Ascending aorta (tissue), 2 donors: ENCODE data around the gene ZNF839. TPM values are rescaled to one million over a fixed set of nuclear protein-coding genes. Genes with fewer than 3 reads are reported as not detected.
A peak's percentile ranks its signal among the peaks of the same experiment; 100 is the strongest.

ENCODE experiments used
- DNase-seq, 2 donors: peaks; one replicate each; pipeline ENCODE4 v3.0.0-alpha.2; 2019; ENCODE audit warnings: low spot score in 2 of 2
- H3K27ac ChIP-seq, 2 donors: fragments of 200-600 bp; sonication (generic); one replicate each; pipeline ENCODE4 v1.5.1; 2016 to 2017; ENCODE audit warnings: mild to moderate bottlenecking in 1 of 2
- H3K27me3 ChIP-seq: fragments of 200-600 bp; sonication (generic); one replicate; pipeline ENCODE4 v1.5.1; 2017
- H3K36me3 ChIP-seq, 2 donors: fragments of 200-600 bp; sonication (generic); one replicate each; pipeline ENCODE4 v1.5.1; 2016
- H3K4me1 ChIP-seq, 2 donors: fragments of 200-600 bp; sonication (generic); one replicate each; pipeline ENCODE4 v1.5.1; 2016 to 2017; ENCODE audit warnings: mild to moderate bottlenecking in 1 of 2
- H3K4me3 ChIP-seq, 2 donors: fragments of 200-600 bp; sonication (generic); one replicate each; pipeline ENCODE4 v1.5.1; 2016 to 2017; ENCODE audit warnings: mild to moderate bottlenecking in 1 of 2
- H3K9me3 ChIP-seq, 2 donors: fragments of 200-600 bp; sonication (generic); one replicate each; pipeline ENCODE4 v1.5.1; 2016
- CTCF ChIP-seq, 3 experiments: fragments of 200-600 bp in 2 of 3; fragments of 450-650 bp in 1 of 3; sonication (generic) in 2 of 3; IDR thresholded peaks; one replicate each; pipeline ENCODE4 v1.5.1; 2016 to 2019; ENCODE audit warnings: antibody characterized with exemption in 3 of 3, mild to moderate bottlenecking in 1 of 3, moderate library complexity in 1 of 3
- intact Hi-C: fragments of 100-400 bp; cut with DNase I; formaldehyde crosslinking; loops from one replicate; pipeline ENCODE4 v1.15.1; 2023
- total RNA-seq: library from RNA; depleted of rRNA; stranded (reverse); fragments of >200 nt; gene quantifications from one replicate; pipeline ENCODE4 v1.1.0, GENCODE V29; 2016

The ZNF839 gene
- total RNA-seq, 1 donor from 2014 or later, result 11.0 TPM

DNA sequence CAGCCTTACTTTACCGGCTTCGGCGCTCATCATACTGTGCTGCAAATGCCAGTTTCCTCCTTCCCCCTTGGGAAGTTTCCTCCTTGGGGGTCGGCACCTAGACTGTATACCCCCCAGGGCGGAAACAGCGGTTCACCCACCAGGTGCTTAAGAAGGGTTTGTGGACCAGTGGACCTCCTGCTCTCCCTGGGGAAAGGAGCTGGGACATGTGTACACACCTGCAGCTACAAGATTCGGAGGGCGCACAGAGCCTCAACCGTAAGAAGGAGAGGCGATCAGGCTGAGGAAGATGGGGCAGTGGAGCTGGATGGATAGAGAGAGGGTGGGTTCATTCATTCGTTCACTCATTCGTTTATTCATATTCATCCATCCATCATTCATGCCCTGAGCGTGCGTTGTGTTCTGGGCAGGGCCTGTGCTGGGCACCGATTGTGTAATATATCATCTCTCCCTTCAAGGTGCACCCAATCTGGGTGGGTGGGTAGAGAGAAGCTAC, 717 bp upstream of the ZNF839 start:
- Histone ChIP-seq H3K36me3 (no peaks in the 10 kb centered on the region), H3K4me3 (peak overlapping the region; percentile 88 to 94), H3K9me3 (no peaks in the 10 kb centered on the region), H3K27me3 (no peaks in the 10 kb centered on the region), H3K4me1 (peaks cover 11 to 25% of the 10 kb centered on the region in 2 donors), H3K27ac (peak overlapping the region; percentile 94 to 97)
- TF ChIP-seq CTCF (IDR thresholded peaks at IDR 0.05), result no peak
- no peak for DNase-seq
- intact Hi-C loops, result loop anchor here (1.0 to 10.0 kb wide), 9 partner anchors 44 to 1236 kb away; partner anchors contain the start of genes DYNC1H1, EIF5, HSP90AA1 and PPP2R5C

DNA sequence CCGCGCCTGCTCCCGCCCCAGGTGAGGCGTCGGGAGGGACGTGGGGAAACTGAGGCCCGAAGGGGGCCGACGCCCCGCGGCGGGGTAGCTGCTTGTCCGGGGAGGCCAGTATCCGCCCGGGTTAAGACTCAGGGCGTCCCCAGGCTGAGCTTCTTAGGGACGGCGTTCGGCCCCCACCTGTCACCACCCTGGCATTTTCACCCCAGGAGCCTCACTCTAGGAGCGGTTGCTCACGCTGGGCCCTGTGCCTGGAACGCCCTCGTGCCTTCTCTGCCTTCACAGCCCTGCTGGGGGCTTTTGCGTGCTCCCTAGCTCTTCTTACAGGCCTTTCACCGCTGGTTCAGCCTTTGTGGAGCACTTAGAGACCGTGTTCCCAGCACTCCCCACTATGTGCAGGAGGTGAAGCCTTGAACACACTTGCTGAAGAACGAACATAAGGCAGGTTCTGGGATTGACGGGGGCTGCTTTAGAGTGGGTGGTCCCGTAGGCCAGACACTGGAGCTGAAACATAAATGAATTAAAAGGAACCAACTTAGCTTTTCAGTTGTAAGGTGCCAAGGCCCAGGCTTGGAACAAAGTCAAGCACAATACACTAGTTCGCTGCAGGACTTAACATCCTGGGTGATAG, 601 bp downstream of the ZNF839 start:
- Histone ChIP-seq H3K9me3 (no peaks in the 10 kb centered on the region), H3K27me3 (no peaks in the 10 kb centered on the region), H3K36me3 (no peaks in the 10 kb centered on the region), H3K27ac (peak overlapping the region; percentile 94 to 97), H3K4me1 (peaks cover 11 to 21% of the 10 kb centered on the region in 2 donors), H3K4me3 (peak overlapping the region; percentile 88 to 94)
- DNase-seq, result peak; percentile 19 to 77
- TF ChIP-seq CTCF (IDR thresholded peaks at IDR 0.05), result no peak
- intact Hi-C loops, result no loop called here

GRCh38 chr14:102320671-102321455, 1.3 kb downstream of the ZNF839 start:
- H3K9me3 ChIP-seq, result no peaks in the 10 kb centered on the region
- no peak for DNase-seq
- peaks cover 0 to 5% of the 10 kb centered on the region in 2 donors for H3K36me3 ChIP-seq
- H3K4me1 ChIP-seq, result peaks cover 10 to 18% of the 10 kb centered on the region in 2 donors
- TF ChIP-seq CTCF (IDR thresholded peaks at IDR 0.05), result no peak
- H3K27ac ChIP-seq, result peak overlapping the region; percentile 94 to 97
- H3K4me3 ChIP-seq, result peak overlapping the region; percentile 88 to 94
- H3K27me3 ChIP-seq, result no peaks in the 10 kb centered on the region
- intact Hi-C loops, result no loop called here

DNA sequence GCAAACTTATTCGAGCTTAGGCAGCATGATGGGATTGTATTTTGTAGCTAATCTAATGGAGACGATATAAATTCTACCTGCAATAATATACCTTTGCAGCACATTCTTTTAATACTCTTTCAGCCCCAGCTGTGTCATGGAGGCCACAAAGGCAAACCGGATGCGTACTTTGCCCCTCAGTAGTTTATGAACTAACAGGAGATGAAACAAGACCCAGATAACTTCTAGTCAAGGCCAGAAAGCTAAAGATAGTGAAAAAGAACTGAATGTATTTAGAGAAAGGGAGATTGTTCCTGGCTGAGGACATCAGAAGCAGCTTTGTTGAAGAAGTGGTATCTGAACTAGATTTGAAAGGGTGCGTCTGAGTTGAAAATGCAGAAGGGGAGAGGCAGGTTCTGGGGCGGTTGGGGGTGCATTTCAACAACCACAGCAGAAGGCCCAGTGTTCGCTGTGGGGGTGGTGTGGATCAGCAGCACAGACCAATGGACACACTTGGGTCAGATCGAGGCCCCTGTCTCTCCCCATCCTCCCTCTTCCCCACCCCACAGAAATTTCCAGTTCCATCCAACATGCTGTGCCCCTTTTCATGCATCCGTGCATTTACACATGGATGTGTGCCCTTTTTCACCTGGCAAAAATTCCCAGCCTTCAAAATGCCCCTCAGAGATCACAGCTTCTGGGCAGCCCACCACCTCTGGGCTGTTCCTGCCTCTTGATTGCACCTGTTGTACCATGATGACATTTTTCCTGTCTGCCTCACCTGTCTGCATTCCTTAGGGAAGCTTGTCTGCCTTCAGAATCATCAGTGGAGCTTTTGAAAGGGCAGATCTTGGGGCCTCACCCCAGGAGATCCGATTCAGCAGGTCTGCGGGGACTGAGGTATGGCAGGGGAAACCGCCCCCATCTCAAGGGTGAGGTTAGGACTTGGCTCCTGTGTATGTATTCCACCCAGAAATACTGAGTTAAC, 2.2 kb downstream of the ZNF839 start:
- no peaks in the 10 kb centered on the region for H3K9me3 ChIP-seq
- no peak for TF ChIP-seq CTCF (IDR thresholded peaks at IDR 0.05)
- peaks cover 0 to 9% of the 10 kb centered on the region in 2 donors for H3K36me3 ChIP-seq
- peaks cover 8 to 12% of the 10 kb centered on the region in 2 donors for H3K4me1 ChIP-seq
- intact Hi-C loops, result no loop called here
- DNase-seq, result no peak
- no peak overlapping the region for H3K4me3 ChIP-seq
- H3K27ac ChIP-seq, result no peak overlapping the region
- no peaks in the 10 kb centered on the region for H3K27me3 ChIP-seq

DNA sequence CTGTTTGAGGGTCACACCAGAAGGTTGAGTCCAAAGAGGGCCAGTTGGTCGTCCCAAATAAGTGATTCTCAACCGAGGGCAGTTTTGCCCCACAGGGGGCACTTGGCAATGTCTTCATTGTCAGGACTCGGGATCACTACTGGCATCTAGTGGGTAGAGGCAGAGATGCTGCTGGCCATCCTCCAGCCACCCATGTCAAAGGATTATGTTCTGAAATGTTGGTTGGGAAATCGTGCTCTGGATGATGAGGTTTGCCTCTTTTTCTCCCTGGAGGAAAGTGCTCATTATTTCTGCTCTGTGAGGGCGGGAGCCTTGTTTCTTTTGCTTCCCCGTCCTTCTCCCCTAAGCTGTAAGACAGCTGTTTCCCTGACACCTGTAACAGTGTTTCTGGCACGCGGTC, 3.6 kb downstream of the ZNF839 start:
- no peaks in the 10 kb centered on the region for H3K9me3 ChIP-seq
- TF ChIP-seq CTCF (IDR thresholded peaks at IDR 0.05), result peak in 2 of 3 experiments; percentile 47 to 55
- DNase-seq, result peak in 1 of 2 donors; percentile 86
- H3K36me3 ChIP-seq, result peaks cover 0 to 9% of the 10 kb centered on the region in 2 donors
- H3K27me3 ChIP-seq, result no peaks in the 10 kb centered on the region
- H3K4me1 ChIP-seq, result peaks cover 8 to 12% of the 10 kb centered on the region in 2 donors
- intact Hi-C loops, result no loop called here
- H3K4me3 ChIP-seq, result no peak overlapping the region
- peak overlapping the region in 1 of 2 donors; percentile 34 for H3K27ac ChIP-seq
